CD14-positive monocyte (primary cell): ENCODE data around the gene TMED1. TPM values are rescaled to one million over a fixed set of nuclear protein-coding genes. Genes with fewer than 3 reads are reported as not detected.

Experiments used
- DNase-seq, 3 donors: peaks; one replicate each; pipeline ENCODE4 v3.0.0-alpha.2; 2011 to 2022
- H2AFZ ChIP-seq: 2 replicates; pipeline ENCODE4 v1.6.0; 2012; ENCODE audit warnings: mild to moderate bottlenecking, low read depth, low read length, inconsistent platforms; ENCODE audit not compliant: insufficient read depth, poor library complexity, severe bottlenecking
- H3K27ac ChIP-seq, 2 donors: 1 replicate in 1 of 2; 2 replicates in 1 of 2; pipeline ENCODE4 v1.5.1; 2012 to 2013; ENCODE audit warnings: low read length in 2 of 2, control low read depth in 1 of 2, inconsistent platforms in 1 of 2, low read depth in 1 of 2, mild to moderate bottlenecking in 1 of 2
- H3K27me3 ChIP-seq, 2 donors: one replicate each; pipeline versions ENCODE4 v1.6.0 to v1.6.1; 2011 to 2013; ENCODE audit warnings: low read length in 2 of 2; ENCODE audit not compliant: control insufficient read depth in 2 of 2, insufficient read depth in 2 of 2
- H3K36me3 ChIP-seq, 2 donors: replicated peaks in 1 of 2; 1 replicate in 1 of 2; 2 replicates in 1 of 2; pipeline versions ENCODE4 v1.5.1 to v1.6.1; 2012 to 2013; ENCODE audit warnings: low read length in 2 of 2, control low read depth in 1 of 2, inconsistent platforms in 1 of 2, mild to moderate bottlenecking in 1 of 2; ENCODE audit not compliant: insufficient read depth in 2 of 2, control insufficient read depth in 1 of 2
- H3K4me1 ChIP-seq, 2 donors: 1 replicate in 1 of 2; 2 replicates in 1 of 2; pipeline versions ENCODE4 v1.5.1 to v1.6.1; 2012 to 2013; ENCODE audit warnings: low read length in 2 of 2, control low read depth in 1 of 2, inconsistent platforms in 1 of 2, mild to moderate bottlenecking in 1 of 2, moderate library complexity in 1 of 2; ENCODE audit not compliant: insufficient read depth in 2 of 2, control insufficient read depth in 1 of 2
- H3K4me2 ChIP-seq: replicated peaks from 2 replicates; pipeline ENCODE3; 2012; ENCODE audit warnings: low read length, moderate library complexity, mild to moderate bottlenecking; ENCODE audit not compliant: poor library complexity, severe bottlenecking; ENCODE audit errors: extremely low read depth
- H3K4me3 ChIP-seq, 3 experiments: fragments of 200-600 bp in 1 of 3; sonication (generic) in 1 of 3; replicated peaks in 1 of 3; 1 replicate in 2 of 3; 2 replicates in 1 of 3; pipeline ENCODE4 v1.5.1; 2011 to 2013; ENCODE audit warnings: low read length in 3 of 3, mild to moderate bottlenecking in 3 of 3, control low read depth in 2 of 3, low read depth in 2 of 3, inconsistent platforms in 1 of 3, moderate library complexity in 1 of 3
- H3K79me2 ChIP-seq: 2 replicates; pipeline ENCODE4 v1.6.0; 2012; ENCODE audit warnings: mild to moderate bottlenecking, control low read depth, inconsistent platforms, low read length, moderate library complexity; ENCODE audit not compliant: insufficient read depth
- H3K9ac ChIP-seq: 2 replicates; pipeline ENCODE4 v1.6.0; 2017; ENCODE audit warnings: low read length, mild to moderate bottlenecking; ENCODE audit not compliant: insufficient read depth, poor library complexity, severe bottlenecking
- H3K9me3 ChIP-seq, 2 donors: replicated peaks in 1 of 2; 1 replicate in 1 of 2; 2 replicates in 1 of 2; pipeline versions ENCODE4 v1.5.1 to v1.6.1; 2012 to 2013; ENCODE audit warnings: low read length in 2 of 2, control low read depth in 1 of 2; ENCODE audit not compliant: control insufficient read depth in 1 of 2, insufficient read depth in 1 of 2
- H4K20me1 ChIP-seq: 2 replicates; pipeline ENCODE4 v1.6.0; 2012; ENCODE audit warnings: mild to moderate bottlenecking, low read length, control low read depth, moderate library complexity; ENCODE audit not compliant: insufficient read depth
- H3K27ac Mint-ChIP-seq, 7 donors: one replicate each; pipeline ENCODE4 v1.8.0; 2020; ENCODE audit warnings: mild to moderate bottlenecking in 7 of 7, mixed read lengths in 7 of 7, moderate library complexity in 6 of 7, inconsistent platforms in 2 of 7
- H3K27me3 Mint-ChIP-seq, 3 donors: one replicate each; pipeline ENCODE4 v1.8.0; 2021 to 2022; ENCODE audit warnings: low read depth in 3 of 3, mild to moderate bottlenecking in 3 of 3, mixed read lengths in 3 of 3, moderate library complexity in 3 of 3, inconsistent platforms in 1 of 3
- H3K36me3 Mint-ChIP-seq, 2 donors: one replicate each; pipeline ENCODE4 v1.8.0; 2020; ENCODE audit warnings: mixed read lengths in 2 of 2, inconsistent platforms in 1 of 2, mild to moderate bottlenecking in 1 of 2
- H3K4me1 Mint-ChIP-seq: one replicate; pipeline ENCODE4 v1.8.0; 2020; ENCODE audit warnings: mild to moderate bottlenecking, mixed read lengths
- H3K4me3 Mint-ChIP-seq, 2 donors: one replicate each; pipeline ENCODE4 v1.8.0; 2020; ENCODE audit warnings: mild to moderate bottlenecking in 2 of 2, mixed read lengths in 2 of 2, moderate library complexity in 1 of 2
- H3K9me3 Mint-ChIP-seq, 7 donors: one replicate each; pipeline ENCODE4 v1.8.0; 2020 to 2022; ENCODE audit warnings: mixed read lengths in 7 of 7, mild to moderate bottlenecking in 6 of 7, moderate library complexity in 6 of 7, inconsistent platforms in 2 of 7
- CTCF ChIP-seq: fragments of 200-600 bp; IDR thresholded peaks from one replicate; pipeline ENCODE4 v1.8.0; 2022; ENCODE audit warnings: antibody characterized with exemption, mild to moderate bottlenecking
- WGBS: methylation state at CpG from one replicate; pipeline ENCODE4 v1.1.5; 2013; ENCODE audit warnings: missing lambda C conversion rate; ENCODE audit not compliant: insufficient coverage; 5-methylcytosine and 5-hydroxymethylcytosine counted together
- intact Hi-C, 2 donors: fragments of 100-400 bp; cut with micrococcal nuclease; formaldehyde crosslinking; loops; one replicate each; pipeline versions ENCODE4 v1.15.0 to v1.15.1; 2023
- polyA plus RNA-seq, 3 donors: library from polyadenylated mRNA; depleted of rRNA in 1 of 3; unstranded in 2 of 3; stranded (reverse) in 1 of 3; fragments of 300-500 nt in 2 of 3; fragments of >200 nt in 1 of 3; fragmentation: Illumina TruSeq in 2 of 3; gene quantifications; 1 replicate in 2 of 3; 2 replicates in 1 of 3; pipeline ENCODE4 v1.2.3, GENCODE V29; 2012 to 2021
- small RNA-seq: library from RNA; depleted of rRNA; stranded (forward); fragments of <200 nt; gene quantifications from one replicate; pipeline ENCODE3, GENCODE V24; 2012; ENCODE audit warnings: low read depth; ENCODE audit not compliant: insufficient read length

TMED1 gene
- polyA plus RNA-seq, 3 donors: 23.2 to 56.7 (median 51.3) TPM

GRCh38 chr19:10782795-10783194 lies 53.2 kb downstream of the TMED1 start:
- peak overlapping the region; percentile 11 for H3K4me2 ChIP-seq
- peaks cover 39 to 53% of the 10 kb centered on the region in 2 donors for H3K36me3 ChIP-seq
- intact Hi-C loops: loop anchor here in 1 of 2 donors (5.0 kb wide), 2 partner anchors 65 to 85 kb away; partner anchors contain the start of gene DNM2
- peaks cover 59 to 84% of the 10 kb centered on the region in 2 donors for H3K36me3 Mint-ChIP-seq
- 11% methylated on average over 9 of the region's 13 CpGs for WGBS
- H3K9me3 ChIP-seq: no peaks in the 10 kb centered on the region
- no peak overlapping the region for H2AFZ ChIP-seq
- no peak overlapping the region for H3K4me3 Mint-ChIP-seq
- H3K27me3 ChIP-seq: no peaks in the 10 kb centered on the region
- H3K9ac ChIP-seq: peak overlapping the region; percentile 12
- peaks cover 62% of the 10 kb centered on the region for H3K79me2 ChIP-seq
- H3K4me1 ChIP-seq: peaks cover 65 to 95% of the 10 kb centered on the region in 2 donors
- TF ChIP-seq CTCF: no peak
- H3K4me1 Mint-ChIP-seq: peaks cover 64% of the 10 kb centered on the region
- H3K27me3 Mint-ChIP-seq: no peaks in the 10 kb centered on the region
- H3K27ac ChIP-seq: peak overlapping the region; percentile 34 to 73
- H4K20me1 ChIP-seq: no peaks in the 10 kb centered on the region
- peak; percentile 39 to 57 (median 44) for DNase-seq
- H3K9me3 Mint-ChIP-seq: peaks cover 0 to 2% (median 0%) of the 10 kb centered on the region in 7 donors
- peak overlapping the region in 1 of 3 experiments; percentile 30 for H3K4me3 ChIP-seq
- H3K27ac Mint-ChIP-seq: peak overlapping the region; percentile 41 to 87 (median 78)

Small RNAs within 50 kb of the gene (small RNA-seq; reads per million reads assigned to genes)
- gene MIR199A1 (not detected), gene MIR6793 (not detected)

Other genes with a start within 250 kb of the TMED1 start
- gene AP1M2, start 248.9 kb downstream of the TMED1 start, polyA plus RNA-seq: under 1 TPM in 1 of 3 donors, not detected in 2; 0.36 TPM
- gene SLC44A2, start 210.7 kb downstream of the TMED1 start, polyA plus RNA-seq: 10 to 100 TPM; 43.5 to 95.9 (median 69.4) TPM
- gene ILF3, start 181.9 kb downstream of the TMED1 start, polyA plus RNA-seq: 100 to 1,000 TPM in 1 of 3 donors, 10 to 100 TPM in 2; 34.4 to 189 (median 48.1) TPM
- 10 to 100 TPM in 2 of 3 donors, 1 to 10 TPM in 1; 9.9 to 29.6 (median 12.3) TPM for gene QTRT1, start 134.8 kb downstream of the TMED1 start, polyA plus RNA-seq
- gene DNM2, start 118.1 kb downstream of the TMED1 start, polyA plus RNA-seq: 100 to 1,000 TPM in 1 of 3 donors, 10 to 100 TPM in 2; 53.0 to 186 (median 69.5) TPM
- gene C19orf38, start 12.2 kb upstream of the TMED1 start, polyA plus RNA-seq: 100 to 1,000 TPM; 134 to 174 (median 149) TPM
- gene CARM1, start 35.3 kb upstream of the TMED1 start, polyA plus RNA-seq: 10 to 100 TPM in 1 of 3 donors, under 1 TPM in 2; 0.17 to 26.3 (median 0.29) TPM
- 10 to 100 TPM; 12.3 to 25.2 (median 15.5) TPM for gene YIPF2, start 92.4 kb upstream of the TMED1 start, polyA plus RNA-seq
- gene TIMM29, start 92.6 kb upstream of the TMED1 start, polyA plus RNA-seq: 10 to 100 TPM in 2 of 3 donors, 1 to 10 TPM in 1; 5.2 to 18.7 (median 14.1) TPM
- gene SMARCA4, start 124.8 kb upstream of the TMED1 start, polyA plus RNA-seq: 10 to 100 TPM in 1 of 3 donors, 1 to 10 TPM in 2; 5.1 to 53.3 (median 7.0) TPM